HG03045 (cell line): ENCODE results near the gene ATOX1.
"Not testable (repeated sequence)": the region's sequence is repeated elsewhere in the genome, so short reads cannot be mapped to it uniquely, and the experiment has no call there.

Experiments
- ATAC-seq: cut with Tn5 transposase; IDR thresholded peaks from one replicate; pipeline ENCODE4 v1.9.1; 2021; ENCODE audit warnings: mild to moderate bottlenecking, moderate library complexity; ENCODE audit not compliant: unreplicated experiment

Gene ATOX1, protein sequence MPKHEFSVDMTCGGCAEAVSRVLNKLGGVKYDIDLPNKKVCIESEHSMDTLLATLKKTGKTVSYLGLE

GRCh38 chr5:151758430-151759241 is at the start of gene ATOX1:
ATOX1 (minus strand) TSS chr5:151758631; CDS start chr5:151758551, 80 bp downstream.
- ATAC-seq: peak; percentile 97

DNA sequence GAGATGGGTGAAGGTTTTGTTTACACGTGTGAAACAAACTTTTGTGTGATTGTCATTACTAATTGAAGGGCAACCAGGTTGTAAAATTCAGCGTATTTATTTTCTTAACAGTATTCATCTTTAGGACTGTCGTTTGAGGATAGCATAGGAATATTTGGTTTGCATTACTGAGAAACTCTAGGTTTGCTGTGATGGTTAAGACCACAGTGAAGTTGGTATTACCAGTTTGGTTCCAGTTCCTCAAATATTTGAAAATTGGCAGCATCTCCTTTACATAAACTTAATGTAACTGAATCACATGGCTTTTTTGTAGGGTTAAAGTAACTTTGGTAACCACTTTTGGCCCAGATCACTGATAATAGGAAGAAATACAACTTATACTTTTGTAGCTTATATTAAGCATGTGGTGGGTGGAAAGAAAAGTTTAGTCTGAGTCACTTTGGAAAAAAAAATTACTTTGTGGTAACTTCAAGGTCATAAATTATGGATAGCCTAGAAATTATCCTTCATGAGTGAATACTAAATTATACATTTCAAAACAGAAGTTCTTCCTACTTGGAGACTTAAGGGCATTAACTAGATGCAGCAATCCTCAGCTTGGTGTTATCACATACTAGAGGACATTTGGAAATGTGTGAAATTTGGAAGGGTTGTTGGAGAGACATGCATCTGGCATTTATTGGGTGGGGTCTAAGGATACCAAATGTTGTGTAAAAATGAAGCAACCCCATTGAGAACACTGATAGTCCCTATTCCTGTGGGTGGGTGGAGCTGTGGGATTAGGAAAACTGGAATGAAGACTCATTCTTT is 47.2 kb upstream of the ATOX1 start:
- ATAC-seq: no peak

DNA sequence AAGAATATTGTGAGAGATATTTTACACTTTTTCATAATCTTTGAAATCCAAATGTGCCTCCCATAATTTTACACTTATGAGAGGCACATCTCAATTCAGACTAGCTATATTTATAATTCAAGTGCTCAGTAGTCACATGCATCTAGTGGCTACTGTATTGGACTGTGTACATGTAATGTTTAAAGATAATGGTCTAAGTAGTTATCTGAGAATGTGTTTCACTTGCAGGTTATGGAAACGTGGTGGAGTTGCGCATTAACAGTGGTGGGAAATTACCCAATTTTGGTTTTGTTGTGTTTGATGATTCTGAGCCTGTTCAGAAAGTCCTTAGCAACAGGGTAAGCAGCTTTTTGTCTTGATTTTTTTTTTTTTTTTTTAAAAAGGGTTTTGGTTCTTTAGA is 42.1 kb upstream of the ATOX1 start:
- no peak for ATAC-seq

GRCh38 chr5:151799407-151799806 is 41.0 kb upstream of the ATOX1 start:
- ATAC-seq: no peak

GRCh38 chr5:151798674-151799073 is 40.2 kb upstream of the ATOX1 start:
- ATAC-seq: no peak

- no peak for ATAC-seq
These were observed 37.0 kb upstream of the ATOX1 start for GRCh38 chr5:151795426-151795825.

DNA sequence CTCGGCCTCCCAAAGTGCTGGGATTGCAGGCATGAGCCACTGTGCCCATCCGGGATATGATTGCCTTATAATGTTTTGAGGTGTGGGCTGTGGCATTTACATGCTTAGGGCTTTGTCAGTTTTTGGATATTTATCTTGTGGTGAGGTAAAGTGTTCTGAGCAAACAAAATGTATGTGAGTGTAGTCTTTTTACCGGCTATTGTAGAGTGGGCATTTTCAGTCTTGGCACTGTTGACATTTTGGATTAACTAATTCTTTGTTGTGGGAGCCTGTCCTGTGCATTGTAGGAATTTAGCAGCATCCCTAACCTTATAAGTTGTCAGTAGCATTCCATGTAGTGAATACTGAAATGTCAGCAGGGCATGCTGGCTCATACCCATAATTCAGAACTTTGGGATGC is 34.9 kb upstream of the ATOX1 start:
- no peak for ATAC-seq

DNA sequence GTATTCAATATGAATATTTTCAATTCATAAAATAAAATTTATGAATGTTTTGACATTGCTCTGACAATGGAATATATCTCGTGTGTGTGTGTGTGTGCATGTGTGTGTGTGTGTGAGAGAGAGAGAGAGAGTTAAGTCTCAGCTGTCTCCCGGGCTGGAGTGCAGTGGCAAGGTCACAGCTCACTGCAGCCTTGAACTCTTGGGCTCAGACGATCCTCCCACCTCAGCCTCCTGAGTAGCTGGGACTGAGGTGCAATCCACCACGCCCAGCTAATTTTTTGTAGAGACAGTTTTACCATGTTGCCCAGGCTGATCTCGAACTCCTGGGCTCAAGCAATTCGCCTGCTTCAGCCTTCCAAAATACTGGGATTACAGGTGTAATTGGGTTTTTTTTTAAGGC is 29.4 kb upstream of the ATOX1 start:
- no peak for ATAC-seq

GRCh38 chr5:151786468-151786867 is 28.0 kb upstream of the ATOX1 start:
- no peak for ATAC-seq

GRCh38 chr5:151784141-151784540 is 25.7 kb upstream of the ATOX1 start:
- no peak for ATAC-seq

DNA sequence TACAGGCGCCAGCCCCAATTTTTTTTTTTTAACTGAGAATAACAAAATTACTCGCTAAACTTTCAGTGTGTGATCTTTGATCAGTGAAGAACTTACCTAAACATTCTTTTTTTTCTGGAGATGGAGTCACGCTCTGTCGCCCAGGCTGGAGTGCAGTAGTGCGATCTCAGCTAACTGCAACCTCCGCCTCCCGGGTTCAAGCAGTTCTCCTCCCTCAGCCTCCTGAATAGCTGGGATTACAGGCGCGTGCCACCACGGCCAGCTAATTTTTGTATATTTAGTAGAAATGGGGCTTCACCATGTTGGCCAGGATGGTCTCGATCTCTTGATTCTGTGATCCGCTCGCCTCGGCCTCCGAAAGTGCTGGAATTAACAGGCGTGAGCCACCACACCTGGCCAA is 25.2 kb upstream of the ATOX1 start:
- ATAC-seq: not testable (repeated sequence)

DNA sequence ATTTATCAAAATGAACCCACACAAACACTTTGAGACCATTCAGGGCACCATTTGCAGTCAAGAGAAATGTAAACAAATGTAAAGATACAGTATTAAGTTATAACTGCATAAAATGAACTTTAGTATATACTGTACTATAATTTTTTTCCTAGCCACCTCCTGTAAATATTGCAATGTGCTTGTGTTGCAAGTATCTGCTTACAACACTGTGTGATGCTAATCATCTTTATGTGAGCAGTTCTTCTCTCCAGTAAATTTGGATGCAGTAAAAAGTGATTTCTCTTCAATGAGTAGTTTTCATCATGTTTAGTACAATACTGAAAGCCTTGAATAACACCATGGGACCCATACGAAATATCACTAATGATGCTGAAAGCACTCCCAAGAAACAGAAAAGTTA is 22.8 kb upstream of the ATOX1 start:
- ATAC-seq: no peak

DNA sequence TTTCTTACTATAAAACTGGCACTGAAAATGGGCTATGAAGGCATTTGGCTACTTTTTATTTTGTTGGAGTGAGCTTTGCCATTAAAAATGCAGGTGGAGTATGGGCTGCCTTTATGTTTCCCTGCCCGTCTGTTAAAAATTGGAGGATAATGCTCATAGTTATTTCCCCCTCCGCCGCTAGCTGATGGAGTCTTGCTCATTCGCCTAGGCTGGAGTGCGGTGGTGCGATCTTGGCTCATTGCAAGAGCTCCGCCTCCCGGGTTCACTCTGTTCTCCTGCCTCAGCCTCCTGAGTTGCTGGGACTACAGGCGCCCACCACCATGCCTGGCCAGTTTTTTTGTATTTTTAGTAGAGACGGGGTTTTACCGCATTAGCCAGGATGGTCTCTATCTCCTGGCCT is 21.9 kb upstream of the ATOX1 start:
- ATAC-seq: no peak

GRCh38 chr5:151779531-151780125 is 21.2 kb upstream of the ATOX1 start:
- ATAC-seq: no peak

- no peak for ATAC-seq
These were observed 16.7 kb upstream of the ATOX1 start for GRCh38 chr5:151775025-151775606.

DNA sequence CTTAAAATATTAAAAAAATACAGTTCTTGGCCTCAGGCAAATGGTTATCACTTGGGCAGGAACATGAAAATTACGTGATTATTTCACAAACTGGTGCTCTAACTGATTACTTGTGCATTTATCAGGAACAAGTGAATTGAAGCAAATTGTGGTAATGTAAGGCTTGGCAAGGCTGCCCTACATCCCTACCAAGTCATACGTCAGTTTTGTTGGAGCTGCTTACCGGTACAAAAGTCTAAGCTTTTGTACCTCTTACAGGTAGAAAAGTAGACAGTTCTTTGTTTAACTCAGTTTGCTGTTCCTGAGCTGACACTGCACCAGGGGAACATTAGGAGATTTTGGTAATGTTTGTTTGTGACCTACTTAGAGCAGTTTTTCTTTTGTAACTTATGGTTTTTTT is 15.5 kb upstream of the ATOX1 start:
- no peak for ATAC-seq

- no peak for ATAC-seq
These were observed 14.6 kb upstream of the ATOX1 start for GRCh38 chr5:151772846-151773561.

GRCh38 chr5:151772029-151772845 is 13.8 kb upstream of the ATOX1 start:
- no peak for ATAC-seq

DNA sequence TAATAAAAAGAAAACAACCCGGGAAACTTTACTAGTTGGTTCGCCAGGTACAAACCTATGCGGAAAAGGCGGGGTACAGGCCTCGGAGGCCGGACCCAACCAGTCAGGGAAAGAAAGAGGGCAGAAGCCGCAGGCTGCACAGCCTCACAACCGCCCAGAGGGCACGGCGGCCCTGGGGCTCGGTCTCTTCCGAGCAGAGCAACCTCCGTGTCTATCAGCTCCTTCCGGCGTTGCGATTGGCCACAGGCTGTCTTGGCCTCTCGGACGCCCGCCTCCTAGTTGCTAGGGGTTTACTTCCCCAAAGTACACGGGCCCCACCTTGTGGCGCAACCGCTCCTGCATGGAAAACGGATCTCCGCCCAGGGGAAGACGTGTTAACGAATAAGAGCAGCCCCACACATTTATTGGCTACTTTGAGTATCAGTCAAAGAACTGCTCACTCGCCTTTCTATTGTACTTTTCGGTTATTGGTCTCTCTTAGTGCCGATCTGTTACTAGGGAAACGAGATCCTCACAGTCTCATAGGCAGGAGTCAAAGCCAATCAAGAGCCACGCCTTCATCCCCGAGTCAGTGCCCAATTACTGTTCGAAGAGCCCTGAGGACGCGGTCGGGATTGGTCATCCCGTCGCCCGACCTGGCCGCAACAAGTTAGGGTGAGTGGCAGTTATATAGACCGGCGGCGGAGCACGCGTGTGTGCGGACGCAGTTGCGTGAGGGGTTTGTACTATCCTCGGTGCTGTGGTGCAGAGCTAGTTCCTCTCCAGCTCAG is 13.0 kb upstream of the ATOX1 start, which contains the start of gene G3BP1:
TSS of gene G3BP1 (plus strand) at position 696 of the 770 bp plus-strand sequence. CDS start 14,667 bp downstream, outside the sequence.
- peak; percentile 81 for ATAC-seq
